ENCODE results near the gene HSF2BP.

- TF ChIP-seq POLR2AphosphoS5 (IDR thresholded peaks at IDR 0.05) = no peak
- no peak for TF ChIP-seq CTCF (IDR thresholded peaks at IDR 0.05)
- TF ChIP-seq POLR2A (IDR thresholded peaks at IDR 0.05; ENCODE audit: low read depth) = no peak
- TF ChIP-seq EP300 (IDR thresholded peaks at IDR 0.05) = no peak
Measured at GRCh38 chr21:43691801-43692200, 32.5 kb upstream of the HSF2BP start.
